ENCODE data around the gene TPD52L1.

DNA sequence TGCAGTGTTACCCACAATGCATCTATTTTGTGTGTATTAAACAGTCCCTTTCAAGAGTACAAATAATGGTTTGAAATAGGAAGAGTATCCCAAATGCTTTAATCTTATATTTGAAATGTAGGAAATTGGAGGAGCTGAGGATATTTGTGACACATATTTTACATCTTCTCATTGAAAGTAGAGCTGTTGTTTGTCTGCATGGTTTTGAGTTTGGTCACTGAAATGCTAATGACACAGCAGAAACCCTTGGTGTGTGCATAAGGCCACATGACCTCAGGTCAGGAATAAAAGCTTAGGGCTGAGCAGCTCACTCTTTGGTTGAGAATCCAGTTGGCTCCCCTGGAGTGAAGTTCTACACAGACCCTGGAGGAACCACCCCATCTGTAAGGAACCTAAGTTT is 49.8 kb downstream of the TPD52L1 start:
- TF ChIP-seq, protein P1, sequence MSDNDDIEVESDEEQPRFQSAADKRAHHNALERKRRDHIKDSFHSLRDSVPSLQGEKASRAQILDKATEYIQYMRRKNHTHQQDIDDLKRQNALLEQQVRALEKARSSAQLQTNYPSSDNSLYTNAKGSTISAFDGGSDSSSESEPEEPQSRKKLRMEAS (CRISPR knock-in tag; IDR thresholded peaks at IDR 0.05) = no peak
- TF ChIP-seq NFYB (CRISPR knock-in tag; conservative IDR thresholded peaks at IDR 0.05; ENCODE audit: low read depth) (no peak), FOXK1 (CRISPR knock-in tag; IDR thresholded peaks at IDR 0.05) (no peak), MXD4 (CRISPR knock-in tag; IDR thresholded peaks at IDR 0.05; ENCODE audit: borderline replicate concordance) (no peak), JUN (CRISPR knock-in tag; IDR thresholded peaks at IDR 0.05) (no peak), FOXP1 (CRISPR knock-in tag; IDR thresholded peaks at IDR 0.05; ENCODE audit: borderline replicate concordance) (no peak), NFE2L1 (CRISPR knock-in tag; IDR thresholded peaks at IDR 0.05) (no peak)
- TF ChIP-seq, protein P2, sequence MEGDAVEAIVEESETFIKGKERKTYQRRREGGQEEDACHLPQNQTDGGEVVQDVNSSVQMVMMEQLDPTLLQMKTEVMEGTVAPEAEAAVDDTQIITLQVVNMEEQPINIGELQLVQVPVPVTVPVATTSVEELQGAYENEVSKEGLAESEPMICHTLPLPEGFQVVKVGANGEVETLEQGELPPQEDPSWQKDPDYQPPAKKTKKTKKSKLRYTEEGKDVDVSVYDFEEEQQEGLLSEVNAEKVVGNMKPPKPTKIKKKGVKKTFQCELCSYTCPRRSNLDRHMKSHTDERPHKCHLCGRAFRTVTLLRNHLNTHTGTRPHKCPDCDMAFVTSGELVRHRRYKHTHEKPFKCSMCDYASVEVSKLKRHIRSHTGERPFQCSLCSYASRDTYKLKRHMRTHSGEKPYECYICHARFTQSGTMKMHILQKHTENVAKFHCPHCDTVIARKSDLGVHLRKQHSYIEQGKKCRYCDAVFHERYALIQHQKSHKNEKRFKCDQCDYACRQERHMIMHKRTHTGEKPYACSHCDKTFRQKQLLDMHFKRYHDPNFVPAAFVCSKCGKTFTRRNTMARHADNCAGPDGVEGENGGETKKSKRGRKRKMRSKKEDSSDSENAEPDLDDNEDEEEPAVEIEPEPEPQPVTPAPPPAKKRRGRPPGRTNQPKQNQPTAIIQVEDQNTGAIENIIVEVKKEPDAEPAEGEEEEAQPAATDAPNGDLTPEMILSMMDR (IDR thresholded peaks at IDR 0.05) = no peak
- TF ChIP-seq, protein P3, sequence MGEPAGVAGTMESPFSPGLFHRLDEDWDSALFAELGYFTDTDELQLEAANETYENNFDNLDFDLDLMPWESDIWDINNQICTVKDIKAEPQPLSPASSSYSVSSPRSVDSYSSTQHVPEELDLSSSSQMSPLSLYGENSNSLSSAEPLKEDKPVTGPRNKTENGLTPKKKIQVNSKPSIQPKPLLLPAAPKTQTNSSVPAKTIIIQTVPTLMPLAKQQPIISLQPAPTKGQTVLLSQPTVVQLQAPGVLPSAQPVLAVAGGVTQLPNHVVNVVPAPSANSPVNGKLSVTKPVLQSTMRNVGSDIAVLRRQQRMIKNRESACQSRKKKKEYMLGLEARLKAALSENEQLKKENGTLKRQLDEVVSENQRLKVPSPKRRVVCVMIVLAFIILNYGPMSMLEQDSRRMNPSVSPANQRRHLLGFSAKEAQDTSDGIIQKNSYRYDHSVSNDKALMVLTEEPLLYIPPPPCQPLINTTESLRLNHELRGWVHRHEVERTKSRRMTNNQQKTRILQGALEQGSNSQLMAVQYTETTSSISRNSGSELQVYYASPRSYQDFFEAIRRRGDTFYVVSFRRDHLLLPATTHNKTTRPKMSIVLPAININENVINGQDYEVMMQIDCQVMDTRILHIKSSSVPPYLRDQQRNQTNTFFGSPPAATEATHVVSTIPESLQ (CRISPR knock-in tag; IDR thresholded peaks at IDR 0.05) = no peak
- TF ChIP-seq, protein P4, sequence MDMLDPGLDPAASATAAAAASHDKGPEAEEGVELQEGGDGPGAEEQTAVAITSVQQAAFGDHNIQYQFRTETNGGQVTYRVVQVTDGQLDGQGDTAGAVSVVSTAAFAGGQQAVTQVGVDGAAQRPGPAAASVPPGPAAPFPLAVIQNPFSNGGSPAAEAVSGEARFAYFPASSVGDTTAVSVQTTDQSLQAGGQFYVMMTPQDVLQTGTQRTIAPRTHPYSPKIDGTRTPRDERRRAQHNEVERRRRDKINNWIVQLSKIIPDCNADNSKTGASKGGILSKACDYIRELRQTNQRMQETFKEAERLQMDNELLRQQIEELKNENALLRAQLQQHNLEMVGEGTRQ (CRISPR knock-in tag; IDR thresholded peaks at IDR 0.05) = peak; percentile 59

Measured in WTC11 (cell line).